GM21619 (cell line): ENCODE data around the gene SPIN2B.
A peak's percentile ranks its signal among the peaks of the same experiment; 100 is the strongest.
"Not testable (repeated sequence)": the region's sequence is repeated elsewhere in the genome, so short reads cannot be mapped to it uniquely, and the experiment has no call there.

Experiments
- ATAC-seq: cut with Tn5 transposase; IDR thresholded peaks from one replicate; pipeline ENCODE4 v1.9.1; 2021; ENCODE audit not compliant: unreplicated experiment

The SPIN2B gene

DNA sequence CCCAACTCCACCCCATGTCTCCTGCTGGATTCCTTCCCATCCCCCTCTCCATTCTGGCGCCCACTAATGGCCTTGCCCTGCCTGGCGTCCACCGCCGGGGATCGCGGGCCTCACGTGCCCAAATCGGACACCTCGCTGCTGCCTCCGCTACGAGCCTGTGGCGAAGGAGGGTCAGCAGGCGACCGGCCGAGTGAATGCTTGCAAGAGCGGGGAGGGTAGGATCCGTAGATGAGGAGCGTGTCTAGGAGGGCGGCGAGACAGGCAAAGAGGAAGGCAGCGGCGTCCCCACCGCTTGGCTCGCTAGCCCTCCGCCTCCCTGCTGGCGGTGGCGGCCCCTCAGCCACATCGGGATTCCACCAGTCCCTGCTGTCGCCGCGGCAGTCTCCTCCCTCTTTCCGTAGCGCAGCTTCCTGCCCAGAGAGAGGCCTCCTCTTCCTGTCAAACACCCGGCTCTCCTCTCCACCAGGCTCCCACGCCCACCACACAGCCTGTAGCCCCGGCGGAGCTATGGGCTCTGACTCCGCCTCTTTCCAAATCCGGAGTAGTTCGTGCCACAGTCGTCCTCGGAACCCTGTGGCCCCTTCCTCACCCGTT, at the start of gene SPIN2B:
Gene SPIN2B, minus strand, starts transcription at position 387 of the 594 bp plus-strand sequence.
- peak; percentile 99 for ATAC-seq

DNA sequence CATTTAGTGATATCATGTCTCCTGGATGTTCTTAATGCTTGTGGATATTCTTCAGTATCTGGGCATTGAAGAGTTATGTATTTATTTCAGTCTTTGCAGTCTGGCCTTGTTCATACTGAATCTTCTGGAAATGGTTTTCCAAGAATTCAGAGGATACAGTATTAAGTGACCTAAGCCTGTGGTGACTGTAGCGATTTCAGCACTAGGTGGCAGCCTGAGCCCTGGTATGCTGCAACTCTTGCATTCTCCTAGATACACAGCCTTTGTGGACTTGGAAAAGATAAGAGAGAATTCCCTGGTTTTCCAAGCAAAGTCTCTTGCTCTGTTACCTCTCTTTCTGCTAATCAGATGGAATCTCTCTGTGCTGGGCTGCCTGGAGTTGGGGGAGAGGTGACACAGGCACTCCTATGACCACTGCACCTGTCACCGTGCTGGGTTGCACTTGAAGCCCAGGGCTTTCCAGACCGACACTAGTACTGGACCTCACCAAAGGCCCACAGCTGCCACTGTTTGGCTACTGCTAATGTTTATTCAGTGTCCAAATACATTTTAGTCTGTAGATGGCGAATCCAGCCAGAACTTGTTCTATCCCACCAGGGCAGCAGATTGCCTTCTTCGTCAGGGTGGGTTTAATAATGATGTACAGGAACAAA, 35.2 kb upstream of the SPIN2B start:
- no peak for ATAC-seq

DNA sequence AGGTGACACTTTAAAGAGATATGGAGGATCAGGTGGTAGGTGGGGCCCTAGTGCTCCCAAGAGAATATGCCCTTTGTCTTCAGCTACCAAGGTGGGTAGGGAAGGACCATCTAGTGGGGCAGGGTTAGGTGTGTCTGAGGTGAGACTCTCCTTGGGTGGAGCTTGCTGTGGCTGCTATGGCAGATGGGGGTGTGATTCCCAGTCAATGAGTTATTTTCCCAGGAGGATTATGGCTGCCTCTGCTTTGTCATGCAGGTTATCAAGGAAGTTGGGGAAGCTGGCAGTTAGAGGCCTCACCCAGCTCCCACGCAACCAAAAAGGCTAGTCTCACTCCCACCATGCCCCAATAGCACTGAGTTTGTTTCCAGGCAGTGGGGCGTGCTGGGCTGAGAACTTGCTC, 33.8 kb upstream of the SPIN2B start:
- no peak for ATAC-seq

DNA sequence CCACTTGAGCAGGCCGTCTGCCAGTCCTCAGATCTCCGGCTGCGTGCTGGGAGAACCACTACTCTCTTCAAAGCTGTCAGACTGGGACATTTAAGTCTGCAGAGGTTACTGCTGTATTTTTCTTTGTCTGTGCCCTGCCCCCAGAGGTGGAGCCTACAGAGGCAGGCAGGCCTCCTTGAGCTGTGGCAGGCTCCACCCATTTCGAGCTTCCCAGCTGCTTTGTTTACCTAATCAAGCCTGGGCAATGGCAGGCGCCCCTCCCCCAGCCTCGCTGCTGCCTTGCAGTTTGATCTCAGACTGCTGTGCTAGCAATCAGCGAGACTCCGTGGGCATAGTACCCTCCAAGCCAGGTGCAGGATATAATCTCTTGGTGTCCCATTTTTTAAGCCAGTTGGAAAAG, 30.9 kb upstream of the SPIN2B start:
- not testable (repeated sequence) for ATAC-seq

DNA sequence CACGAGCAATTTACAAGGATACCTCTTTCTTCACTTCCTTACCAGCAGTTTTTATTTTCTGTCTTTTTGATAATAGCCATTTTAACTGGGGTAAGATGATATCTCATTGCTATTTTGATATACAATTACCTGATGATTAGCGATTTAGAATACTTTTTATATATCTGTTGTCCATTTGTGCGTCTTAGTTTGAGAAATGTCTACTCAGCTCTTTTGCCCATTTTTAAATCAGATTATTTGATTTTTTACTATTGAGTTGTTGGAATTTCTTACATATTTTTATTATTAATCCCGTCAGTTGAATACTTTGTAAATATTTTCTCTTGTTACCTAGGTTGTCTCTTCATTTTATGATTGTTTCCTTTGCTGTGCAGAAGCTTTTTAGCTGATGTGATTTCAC, 17.3 kb upstream of the SPIN2B start:
- no peak for ATAC-seq

DNA sequence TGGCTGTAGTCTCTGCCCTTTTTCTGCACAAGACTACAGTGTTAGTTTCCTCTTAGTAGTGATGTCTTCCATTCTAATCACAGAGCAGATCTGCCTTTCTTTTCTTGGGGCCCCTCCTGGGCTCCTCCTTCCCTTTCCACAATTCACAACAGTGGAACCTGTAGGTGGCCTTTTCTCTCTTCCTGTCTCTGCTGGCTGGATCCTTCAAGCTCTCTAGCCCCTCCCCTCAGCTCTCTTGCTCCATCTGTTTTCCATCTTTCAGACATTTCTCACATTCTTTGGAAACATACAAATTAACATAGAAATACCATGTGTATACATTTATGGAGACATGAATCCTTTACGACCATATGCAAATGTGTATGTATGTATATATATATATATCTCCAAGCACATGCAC, 16.2 kb upstream of the SPIN2B start:
- ATAC-seq, result no peak

DNA sequence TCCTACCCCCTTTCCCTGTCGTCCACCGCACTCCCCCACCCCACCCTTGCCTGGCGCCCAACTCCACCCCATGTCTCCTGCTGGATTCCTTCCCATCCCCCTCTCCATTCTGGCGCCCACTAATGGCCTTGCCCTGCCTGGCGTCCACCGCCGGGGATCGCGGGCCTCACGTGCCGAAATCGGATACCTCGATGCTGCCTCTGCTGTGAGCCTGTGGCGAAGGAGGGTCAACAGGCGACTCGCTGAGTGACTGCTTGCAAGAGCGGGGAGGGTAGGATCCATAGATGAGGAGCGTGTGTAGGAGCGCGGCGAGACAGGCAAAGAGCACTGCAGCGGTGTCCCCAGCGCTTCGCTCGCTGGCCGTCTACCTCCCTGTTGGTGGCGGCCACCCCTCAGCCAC, 15.7 kb upstream of the SPIN2B start, which contains the start of gene SPIN2A:
Gene SPIN2A, minus strand, starts transcription at position 325 of the 400 bp plus-strand sequence. CDS start 800 bp downstream, outside the sequence.
- not testable (repeated sequence) for ATAC-seq

DNA sequence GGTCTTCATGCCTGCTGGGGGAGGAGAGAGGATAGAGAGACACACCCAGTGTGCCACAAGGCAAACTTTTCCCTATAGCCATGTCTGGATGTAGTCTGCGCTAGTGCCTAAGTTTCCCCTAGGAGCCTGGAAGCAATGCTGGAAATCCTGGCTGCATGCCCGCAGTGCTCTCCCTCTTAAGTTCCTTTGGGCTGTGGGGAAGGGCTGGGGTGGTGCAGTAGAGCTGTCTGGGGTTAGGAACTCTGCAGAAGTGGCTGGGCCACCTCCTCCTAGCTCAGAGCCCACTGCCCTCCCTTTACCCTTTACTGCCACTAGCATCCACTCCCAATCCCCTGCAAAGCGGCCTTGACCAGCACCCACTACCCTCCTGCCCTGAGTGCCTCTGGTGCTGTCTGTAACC, 15.2 kb upstream of the SPIN2B start:
- ATAC-seq, result not testable (repeated sequence)

DNA sequence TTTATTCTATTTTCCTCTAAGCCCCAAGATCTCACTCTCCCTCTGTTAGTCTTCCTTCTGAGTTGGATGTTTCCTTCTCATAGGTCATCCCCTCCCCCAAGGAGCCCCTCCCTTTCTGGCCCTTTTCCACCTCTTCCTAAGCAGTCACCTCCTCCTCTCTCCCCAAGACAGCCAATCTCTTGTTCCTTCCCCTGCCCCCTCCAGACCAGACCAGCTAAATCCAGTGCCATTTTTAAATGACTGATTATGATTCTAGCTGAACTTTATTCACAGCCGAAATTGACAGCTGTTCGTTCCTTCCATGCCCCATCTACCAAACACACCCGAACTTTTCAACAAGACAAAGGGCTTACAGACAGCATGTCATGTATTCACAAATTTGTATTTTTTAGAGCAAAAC, 13.9 kb upstream of the SPIN2B start:
- no peak for ATAC-seq

DNA sequence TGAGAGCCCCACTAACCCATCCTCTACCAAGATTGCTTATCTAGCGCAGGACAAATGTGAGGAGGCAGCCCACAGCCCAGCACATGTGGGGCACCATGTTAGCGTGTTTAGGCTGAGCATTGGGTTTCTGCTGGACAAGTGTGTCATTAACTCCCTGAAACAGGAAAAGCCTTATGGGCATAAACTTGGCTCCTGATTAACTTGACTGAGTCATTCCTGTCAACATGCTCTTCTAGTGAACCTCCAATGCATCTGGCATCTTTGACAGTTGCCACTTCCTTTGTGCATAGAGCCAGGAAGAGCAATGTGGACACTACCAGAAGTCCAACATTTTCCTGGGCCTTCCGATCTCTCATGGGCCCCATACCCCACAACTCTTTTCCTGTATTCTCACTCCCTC, 13.4 kb upstream of the SPIN2B start:
- no peak for ATAC-seq

DNA sequence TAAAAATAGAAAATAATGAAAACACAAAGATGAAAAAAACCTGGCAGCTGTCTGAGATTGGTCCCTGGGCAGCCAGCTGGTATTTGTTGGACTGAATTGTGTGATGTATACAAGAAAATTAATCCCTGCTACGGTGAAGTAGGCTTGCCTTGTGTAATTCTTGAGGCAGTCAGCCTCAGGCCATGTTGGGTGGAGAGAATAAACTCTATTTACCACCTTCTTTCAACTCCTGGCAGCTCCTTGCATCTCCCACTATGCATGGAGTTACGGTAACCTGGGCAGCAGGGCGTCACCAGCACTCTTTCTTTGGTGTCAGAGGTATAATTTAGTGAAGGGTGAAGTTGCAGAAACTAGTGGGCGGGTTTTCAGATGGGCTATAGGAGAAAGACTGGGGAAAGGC, 12.4 kb upstream of the SPIN2B start:
- no peak for ATAC-seq

DNA sequence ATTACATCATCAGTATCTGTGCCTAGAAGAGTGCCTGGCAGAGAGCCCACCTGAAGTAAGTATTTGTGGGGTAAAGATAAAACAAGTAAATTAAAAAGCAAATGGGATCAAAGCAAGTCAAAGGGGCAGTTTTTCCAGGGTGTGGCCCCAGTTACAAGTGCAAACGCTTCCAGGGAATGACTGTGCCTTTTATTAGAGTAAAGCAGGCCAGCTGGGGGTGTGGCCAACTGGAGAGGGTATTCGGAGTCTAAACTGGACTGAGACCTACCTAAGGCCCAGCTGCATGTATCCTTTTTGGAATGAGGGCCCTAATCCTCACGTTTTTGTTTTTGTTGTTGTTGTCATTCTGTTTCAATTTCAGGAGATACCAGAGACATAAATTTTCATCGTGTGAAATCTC, 11.9 kb upstream of the SPIN2B start:
- ATAC-seq, result not testable (repeated sequence)

DNA sequence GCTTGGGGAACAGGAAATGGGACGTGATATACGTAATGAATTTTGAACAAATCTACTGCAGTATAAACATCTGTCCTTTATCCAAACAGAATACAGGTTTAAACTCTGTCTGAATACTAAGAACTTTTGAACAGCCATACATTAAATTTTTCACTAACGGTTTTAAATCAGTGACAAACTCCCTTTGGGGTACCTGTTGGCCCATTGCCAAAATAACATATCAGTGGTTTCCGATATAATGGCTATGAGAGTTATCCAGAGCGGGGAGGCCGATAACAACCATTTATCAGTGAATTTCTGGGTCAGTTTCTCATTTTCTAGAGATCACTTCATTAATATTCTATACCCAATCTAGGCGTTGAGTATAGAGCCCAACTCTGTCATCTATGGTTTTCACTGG, 10.7 kb upstream of the SPIN2B start:
- no peak for ATAC-seq

DNA sequence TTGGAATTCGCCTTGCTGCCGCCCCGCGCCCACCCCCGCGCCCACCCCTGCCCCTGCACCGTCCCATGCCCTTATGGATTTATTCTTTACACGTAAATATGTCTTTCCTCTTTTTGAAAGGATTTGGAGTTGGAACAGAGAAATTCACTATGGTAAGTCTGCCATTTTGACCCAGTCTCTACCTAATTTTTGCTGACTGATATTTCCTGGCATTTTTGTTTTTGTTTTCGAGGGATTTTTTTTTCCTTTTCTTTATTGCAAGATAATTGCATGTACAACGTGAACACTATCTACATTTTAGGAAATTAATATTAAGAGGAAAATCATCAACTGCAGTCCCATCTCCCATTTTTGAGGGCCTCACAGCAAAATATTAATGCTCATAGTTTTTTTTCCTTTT, 468 bp upstream of the SPIN2B start:
- ATAC-seq, result no peak

DNA sequence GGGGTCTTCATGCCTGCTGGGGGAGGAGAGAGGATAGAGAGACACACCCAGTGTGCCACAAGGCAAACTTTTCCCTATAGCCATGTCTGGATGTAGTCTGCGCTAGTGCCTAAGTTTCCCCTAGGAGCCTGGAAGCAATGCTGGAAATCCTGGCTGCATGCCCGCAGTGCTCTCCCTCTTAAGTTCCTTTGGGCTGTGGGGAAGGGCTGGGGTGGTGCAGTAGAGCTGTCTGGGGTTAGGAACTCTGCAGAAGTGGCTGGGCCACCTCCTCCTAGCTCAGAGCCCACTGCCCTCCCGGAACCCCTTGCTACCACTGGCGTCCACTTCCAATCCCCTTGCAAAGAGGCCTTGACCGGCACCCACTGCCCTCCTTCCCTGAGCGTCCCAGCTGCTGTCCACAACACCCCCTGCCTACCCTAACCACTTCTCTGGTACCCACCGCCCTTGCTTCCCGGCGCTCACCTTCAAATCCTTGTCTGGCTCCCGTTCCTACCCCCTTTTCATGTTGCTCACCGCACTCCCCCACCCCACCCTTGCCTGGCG, 658 bp downstream of the SPIN2B start:
- ATAC-seq, result not testable (repeated sequence)

DNA sequence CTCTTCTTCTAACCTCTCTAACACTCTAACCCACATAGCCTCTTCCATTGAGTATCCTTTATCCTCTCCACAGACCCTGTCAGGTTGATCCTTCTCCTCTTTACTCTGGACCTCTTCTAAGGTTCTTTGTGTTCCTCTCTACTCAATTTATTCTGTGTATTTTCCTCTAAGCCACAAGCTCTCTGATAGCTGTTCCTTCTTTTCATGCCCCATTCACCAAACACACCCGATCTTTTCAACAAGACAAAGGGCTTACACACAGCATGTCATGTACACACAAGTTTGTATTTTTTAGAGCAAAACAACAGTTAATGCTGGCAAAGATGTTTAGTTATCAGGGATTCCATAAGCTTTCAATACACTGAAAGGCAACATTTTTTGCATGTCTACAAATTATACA, 1.9 kb downstream of the SPIN2B start:
- ATAC-seq, result no peak

DNA sequence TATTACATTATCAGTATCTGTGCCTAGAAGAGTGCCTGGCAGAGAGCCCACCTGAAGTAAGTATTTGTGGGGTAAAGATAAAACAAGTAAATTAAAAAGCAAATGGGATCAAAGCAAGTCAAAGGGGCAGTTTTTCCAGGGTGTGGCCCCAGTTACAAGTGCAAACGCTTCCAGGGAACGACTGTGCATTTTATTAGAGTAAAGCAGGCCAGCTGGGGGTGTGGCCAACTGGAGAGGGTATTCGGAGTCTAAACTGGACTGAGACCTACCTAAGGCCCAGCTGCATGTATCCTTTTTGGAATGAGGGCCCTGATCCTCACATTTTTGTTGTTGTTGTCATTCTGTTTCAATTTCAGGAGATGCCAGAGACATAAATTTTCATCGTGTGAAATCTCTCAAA, 3.8 kb downstream of the SPIN2B start:
- not testable (repeated sequence) for ATAC-seq

DNA sequence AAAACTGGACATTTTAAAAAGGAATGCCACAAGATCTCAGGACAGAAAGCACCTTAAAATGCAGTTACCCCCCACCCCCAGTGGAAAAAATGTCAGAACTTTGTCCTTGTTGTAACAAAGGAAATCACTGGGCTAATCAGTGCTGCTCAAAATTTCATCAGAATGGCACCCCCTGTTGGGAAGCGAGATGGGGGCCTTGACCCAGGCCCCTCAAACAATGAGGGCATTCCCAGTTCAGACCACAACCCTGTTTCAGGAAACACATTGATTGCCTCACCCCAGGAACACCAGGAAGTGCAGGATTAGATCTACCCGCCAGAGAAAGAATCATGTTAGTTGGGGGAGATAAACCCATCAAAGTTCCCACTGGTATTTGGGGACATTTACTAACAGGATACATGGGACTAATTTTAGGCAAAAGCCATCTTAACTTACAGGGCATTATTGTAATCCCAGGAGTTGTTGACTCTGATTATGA, 16.4 kb downstream of the SPIN2B start:
- no peak for ATAC-seq

DNA sequence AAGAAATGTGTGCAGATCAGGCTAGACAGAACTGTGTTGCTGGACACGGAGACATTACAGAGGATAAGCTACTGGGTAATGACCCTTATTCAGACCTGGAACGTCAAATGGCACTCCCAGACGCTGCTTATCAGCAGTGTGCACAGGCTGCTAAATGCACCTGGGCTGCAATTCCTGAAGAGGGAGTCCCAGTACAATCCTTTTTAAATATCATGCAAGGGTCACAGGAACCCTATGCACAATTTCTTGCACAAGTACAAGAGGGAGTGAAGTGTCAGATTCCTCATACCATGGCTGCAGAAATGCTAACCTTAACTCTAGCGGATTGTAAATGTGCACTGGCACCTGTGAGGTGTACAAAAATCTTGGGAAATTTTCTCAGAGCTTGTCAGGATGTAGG, 16.9 kb downstream of the SPIN2B start:
- no peak for ATAC-seq

DNA sequence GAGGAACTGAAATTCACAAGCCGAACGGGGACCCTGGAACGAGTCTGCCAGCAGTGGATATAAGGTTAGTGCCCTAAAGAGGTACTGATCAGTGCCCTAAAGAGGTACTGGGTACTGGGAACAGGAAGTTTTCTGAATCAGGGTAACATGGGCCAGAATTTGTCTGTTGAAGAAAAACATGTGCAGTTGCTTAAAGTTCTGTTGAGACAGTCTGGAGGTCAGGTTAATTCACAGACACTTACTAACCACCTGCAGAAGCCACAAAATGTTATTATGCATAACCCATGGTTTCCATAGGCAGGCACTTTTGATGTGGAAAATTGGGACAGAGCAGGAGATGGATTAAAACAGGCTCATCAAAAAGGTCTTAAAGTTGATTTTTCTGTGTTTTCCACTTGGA, 17.9 kb downstream of the SPIN2B start:
- ATAC-seq, result no peak

DNA sequence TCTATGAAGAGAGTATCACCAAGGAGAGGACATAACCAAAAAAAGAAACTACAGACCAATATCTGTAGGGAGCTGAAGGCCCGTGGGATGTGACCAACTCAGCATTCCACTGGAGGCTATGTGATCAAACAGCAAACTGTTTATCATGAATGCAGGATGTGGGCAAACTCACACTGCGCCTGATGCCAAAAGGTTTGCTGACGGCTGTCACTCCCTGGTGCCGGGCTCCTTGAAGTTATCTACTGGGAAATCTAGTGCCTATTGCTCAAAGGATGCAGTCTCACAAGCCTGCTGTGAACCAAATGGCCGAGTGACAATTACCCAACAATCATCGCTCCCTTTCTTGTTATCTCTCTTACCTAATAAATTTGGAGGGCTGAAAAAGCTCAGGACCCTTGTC, 18.4 kb downstream of the SPIN2B start:
- ATAC-seq, result not testable (repeated sequence)

DNA sequence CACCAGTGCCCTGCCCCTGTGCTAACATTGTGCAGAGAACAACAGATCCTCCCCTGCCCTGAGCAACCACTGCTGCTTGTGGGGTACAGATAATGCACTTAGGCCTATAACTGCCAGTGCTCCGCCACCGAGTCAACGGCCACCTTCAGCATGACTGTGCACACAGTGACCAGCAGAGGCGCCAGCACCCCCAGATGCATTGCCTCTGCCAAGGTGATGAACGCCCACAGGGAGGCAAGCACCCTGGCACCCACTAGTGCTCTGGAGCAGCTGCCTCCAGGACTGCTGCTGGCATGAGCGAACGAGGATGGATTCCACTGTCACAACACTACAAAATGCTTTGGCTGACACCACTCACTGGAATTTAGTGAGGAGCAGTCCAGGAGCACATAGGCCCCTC, 38.2 kb downstream of the SPIN2B start:
- ATAC-seq, result no peak
